GM21367 (cell line): Measurements from ENCODE around the gene SLC8B1.

ENCODE experiments used
- ATAC-seq: cut with Tn5 transposase; IDR thresholded peaks from one replicate; pipeline ENCODE4 v1.9.1; 2021; ENCODE audit not compliant: unreplicated experiment

SLC8B1 gene

GRCh38 chr12:113296557-113297213 lies 38.2 kb downstream of the SLC8B1 start:
- ATAC-seq = no peak

GRCh38 chr12:113295886-113296556 lies 38.9 kb downstream of the SLC8B1 start:
- no peak for ATAC-seq

GRCh38 chr12:113293100-113293499 lies 41.8 kb downstream of the SLC8B1 start:
- no peak for ATAC-seq

GRCh38 chr12:113292547-113292946 lies 42.4 kb downstream of the SLC8B1 start:
- no peak for ATAC-seq

- ATAC-seq = no peak
Measured at GRCh38 chr12:113292091-113292490, 42.8 kb downstream of the SLC8B1 start.

GRCh38 chr12:113291586-113291985 lies 43.3 kb downstream of the SLC8B1 start:
- ATAC-seq = no peak

GRCh38 chr12:113290506-113290905 lies 44.4 kb downstream of the SLC8B1 start:
- ATAC-seq = no peak

GRCh38 chr12:113289361-113289760 lies 45.5 kb downstream of the SLC8B1 start:
- no peak for ATAC-seq

- ATAC-seq = no peak
Measured at GRCh38 chr12:113287899-113288282, 47.0 kb downstream of the SLC8B1 start.

- no peak for ATAC-seq
Measured at GRCh38 chr12:113287146-113287898, 47.6 kb downstream of the SLC8B1 start.

GRCh38 chr12:113286712-113287111 lies 48.2 kb downstream of the SLC8B1 start:
- no peak for ATAC-seq

GRCh38 chr12:113285679-113286610 lies 49.0 kb downstream of the SLC8B1 start:
- ATAC-seq = no peak

- no peak for ATAC-seq
Measured at GRCh38 chr12:113284751-113285150, 50.2 kb downstream of the SLC8B1 start.

- no peak for ATAC-seq
Measured at GRCh38 chr12:113278633-113279032, 56.3 kb downstream of the SLC8B1 start.

GRCh38 chr12:113278141-113278540 lies 56.8 kb downstream of the SLC8B1 start:
- no peak for ATAC-seq

GRCh38 chr12:113277511-113277910 lies 57.4 kb downstream of the SLC8B1 start:
- ATAC-seq = no peak

- no peak for ATAC-seq
Measured at GRCh38 chr12:113276946-113277500, 57.9 kb downstream of the SLC8B1 start.

- ATAC-seq = no peak
Measured at GRCh38 chr12:113276306-113276705, 58.6 kb downstream of the SLC8B1 start.

GRCh38 chr12:113274848-113275247 lies 60.1 kb downstream of the SLC8B1 start:
- ATAC-seq = no peak

GRCh38 chr12:113273053-113273725 lies 61.7 kb downstream of the SLC8B1 start:
- ATAC-seq = no peak
